Bone marrow (tissue), 2 donors: Measurements from ENCODE around the gene DLG2.

ENCODE experiments used
- DNase-seq, 2 donors: peaks; one replicate each; lab custom pipeline; 2025; lab: John Stamatoyannopoulos, UW

The DLG2 gene

GRCh38 chr11:84471501-84471900 is 1155.6 kb downstream of the DLG2 start:
- DNase-seq = no peak

DNA sequence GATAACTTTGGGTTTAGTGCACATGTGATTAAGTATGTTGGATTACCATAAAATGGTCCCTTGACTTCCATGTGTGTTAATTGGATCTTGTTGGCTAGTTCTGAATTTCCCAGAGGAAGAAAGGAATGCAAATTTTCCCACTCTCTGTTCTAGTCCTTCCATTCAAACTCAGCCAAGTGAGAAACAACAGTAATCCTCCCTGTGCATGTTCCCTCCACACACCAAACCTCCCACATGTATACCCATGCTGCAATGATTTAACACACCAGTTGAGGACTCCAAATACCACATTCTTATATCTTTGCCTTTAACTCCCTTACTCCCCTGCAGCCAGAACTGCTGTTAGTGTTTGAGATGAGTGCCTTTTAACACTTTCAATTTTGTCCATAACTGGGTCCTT is 1158.9 kb downstream of the DLG2 start:
- DNase-seq = no peak

- no peak for DNase-seq
Measured at GRCh38 chr11:84465040-84465439, 1162.1 kb downstream of the DLG2 start.

DNA sequence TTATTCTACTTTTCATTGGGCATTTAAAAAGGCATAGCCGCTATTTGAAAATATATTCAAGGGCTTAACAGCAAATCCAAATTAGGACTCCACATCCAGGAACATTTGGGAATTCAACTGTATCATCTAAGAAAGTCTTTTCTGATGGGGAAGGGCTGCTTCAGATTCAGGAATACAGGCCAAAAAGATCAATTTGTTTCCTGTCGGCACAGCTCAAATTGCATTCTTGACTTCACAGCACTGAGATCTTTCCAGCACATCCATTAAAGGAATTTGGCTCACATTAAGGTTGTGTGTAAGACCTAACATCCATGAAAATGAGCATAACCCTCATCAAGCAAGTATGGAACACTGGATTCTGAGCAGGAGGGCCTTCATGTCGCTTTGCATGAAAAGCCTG is 1171.5 kb downstream of the DLG2 start:
- no peak for DNase-seq

- no peak for DNase-seq
Measured at GRCh38 chr11:84452211-84452610, 1174.9 kb downstream of the DLG2 start.

DNA sequence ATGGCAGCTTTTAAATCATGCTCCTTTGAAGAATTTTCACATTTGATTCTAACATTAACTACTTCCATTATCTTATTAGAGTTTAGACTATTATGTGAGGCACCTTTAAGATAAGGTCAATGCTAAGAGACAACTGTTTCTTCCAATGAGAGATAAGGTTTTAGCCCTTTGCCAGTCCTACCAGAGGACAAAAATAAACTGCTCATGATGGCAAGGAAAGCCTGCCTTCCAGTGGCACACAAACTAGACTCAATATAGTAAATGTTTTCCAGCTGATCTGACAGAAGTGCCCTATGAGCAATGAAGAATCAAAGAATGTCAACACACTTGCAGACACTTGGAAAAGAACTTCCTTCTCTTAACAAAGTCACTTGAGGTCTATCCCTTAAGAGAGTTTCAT is 1188.6 kb downstream of the DLG2 start:
- no peak for DNase-seq

DNA sequence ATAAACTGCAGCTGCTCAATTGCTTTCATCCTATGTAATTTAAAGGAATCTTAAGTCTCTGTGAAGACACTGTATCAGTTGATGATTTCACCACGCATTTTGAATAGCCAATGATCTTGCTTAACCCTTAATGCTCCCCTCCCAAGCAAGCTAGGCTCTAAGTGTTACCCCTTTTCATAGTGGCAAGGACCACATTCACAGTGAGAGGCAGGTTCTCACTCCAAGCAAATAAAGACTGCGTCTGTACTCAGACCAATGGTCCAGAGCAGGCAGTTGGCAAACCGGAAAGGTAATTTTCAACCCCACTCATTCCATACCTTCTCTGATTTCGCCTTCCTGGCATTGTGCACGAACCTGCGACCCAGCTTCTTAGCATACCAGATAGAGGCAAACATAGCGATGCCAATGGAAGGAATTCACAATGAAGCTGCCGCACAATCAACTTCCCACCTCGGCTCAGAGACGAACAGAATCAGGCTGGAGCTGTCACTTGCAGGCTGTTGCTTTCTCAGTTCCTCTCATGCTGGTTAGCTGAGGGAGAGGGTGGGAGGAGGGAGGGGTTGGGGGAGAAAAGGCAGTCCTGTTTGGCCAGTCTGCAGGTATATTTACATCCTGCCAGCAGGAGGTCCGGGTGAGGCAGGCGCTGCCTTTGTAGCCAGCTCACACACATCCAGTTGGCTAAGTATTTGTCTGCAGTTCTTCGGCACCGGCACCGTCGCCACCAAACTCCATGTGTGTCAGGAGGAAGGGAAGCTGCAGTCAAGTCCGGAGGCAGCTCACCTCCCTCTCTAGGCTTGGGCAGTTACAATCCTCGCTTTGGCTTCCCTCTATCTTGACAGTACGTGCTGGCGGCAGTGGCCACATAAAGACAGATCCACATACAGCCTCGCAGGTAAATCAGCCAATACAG is 1189.8 kb downstream of the DLG2 start:
- DNase-seq = no peak

DNA sequence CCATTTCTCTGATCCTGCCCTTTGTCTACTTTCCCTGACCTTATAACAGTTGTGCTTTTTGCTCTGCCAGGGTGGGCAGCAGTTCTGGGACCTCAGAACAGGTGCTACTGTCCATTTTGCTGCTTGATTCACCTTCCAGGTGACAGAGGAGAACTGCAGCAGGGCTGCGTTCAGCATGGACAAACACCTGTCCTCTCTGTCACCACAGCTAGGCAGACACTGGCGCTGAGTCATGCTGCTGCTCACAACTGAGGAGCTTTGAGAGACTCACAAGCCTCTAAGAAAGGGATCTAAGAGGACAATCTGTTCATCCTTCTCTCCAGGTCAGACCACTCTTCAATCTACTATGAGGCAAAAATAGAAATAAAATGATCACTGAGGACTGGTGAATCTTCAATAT is 1196.5 kb downstream of the DLG2 start:
- DNase-seq = no peak

DNA sequence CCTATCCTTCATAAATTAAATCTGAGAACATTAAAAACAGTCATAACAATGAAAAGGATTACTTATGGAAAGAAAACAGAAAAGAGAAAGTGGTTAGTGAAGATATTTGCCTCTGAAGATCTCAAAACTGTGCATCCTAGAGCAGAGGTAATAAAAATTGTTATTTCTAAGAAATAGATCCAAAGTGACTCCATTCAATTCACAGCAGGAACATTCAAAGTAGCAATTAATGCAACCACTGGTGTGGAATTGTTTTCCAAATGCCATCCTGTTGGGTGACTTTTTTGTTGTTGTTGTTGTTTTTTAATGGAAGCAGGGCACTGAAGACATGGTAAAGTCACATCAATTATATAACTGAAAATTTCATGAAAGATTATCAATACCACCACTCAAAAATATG is 1201.5 kb downstream of the DLG2 start:
- no peak for DNase-seq

DNA sequence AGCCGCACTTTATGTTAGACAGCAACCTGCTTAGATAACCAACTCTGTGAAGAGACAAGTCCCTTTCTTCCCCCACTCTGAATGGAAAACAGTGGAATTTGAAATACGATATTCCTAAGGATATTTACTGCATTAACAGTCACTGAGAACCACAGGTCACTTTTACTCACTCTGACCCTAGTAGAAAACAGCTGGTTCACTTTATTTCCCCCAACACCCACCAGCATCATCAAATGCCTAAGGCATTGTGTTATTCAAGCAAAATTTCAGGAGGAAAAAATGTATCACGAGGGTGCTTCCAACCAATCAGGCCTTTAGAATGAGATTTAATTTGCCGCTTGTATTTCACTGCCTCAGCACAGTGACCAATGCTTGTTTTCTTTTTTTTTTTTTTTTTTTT is 1206.9 kb downstream of the DLG2 start:
- DNase-seq = no peak

DNA sequence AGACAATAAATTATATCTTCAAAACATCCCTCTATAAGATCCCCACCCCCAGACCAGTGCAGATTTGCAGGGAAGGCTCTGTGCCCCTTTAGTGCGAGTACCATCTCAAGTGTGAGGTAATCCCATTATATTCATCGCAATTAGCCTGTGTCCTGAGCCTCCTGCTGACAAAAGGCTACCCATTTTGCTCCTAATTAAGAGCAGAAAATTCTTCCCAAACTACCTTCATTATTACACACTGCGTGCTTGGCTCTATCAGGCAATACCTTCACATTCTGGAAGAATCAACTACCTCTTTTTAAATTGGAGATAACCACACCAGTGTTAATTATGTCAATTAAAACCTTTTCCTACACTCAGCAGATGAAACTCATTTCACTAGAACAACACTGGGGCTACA is 1207.5 kb downstream of the DLG2 start:
- DNase-seq = no peak

DNA sequence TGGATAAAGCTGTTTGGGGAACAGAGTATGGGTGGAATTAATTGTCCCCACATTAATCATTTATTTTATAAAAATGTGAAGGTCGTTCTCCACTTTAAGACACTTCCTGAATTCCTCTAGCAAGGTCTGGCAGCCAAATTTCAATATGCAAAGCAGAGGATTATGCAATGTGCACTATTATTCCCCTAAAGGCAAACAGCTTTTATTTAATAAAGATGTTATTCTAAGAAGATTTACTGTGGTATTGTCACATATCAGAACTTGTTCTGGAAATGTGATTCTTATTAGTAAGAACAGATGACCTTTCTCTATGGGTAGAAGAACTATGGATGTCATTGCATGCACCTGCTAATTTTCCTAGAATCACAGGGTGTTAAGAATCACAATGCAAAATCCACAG is 1212.2 kb downstream of the DLG2 start:
- no peak for DNase-seq

DNA sequence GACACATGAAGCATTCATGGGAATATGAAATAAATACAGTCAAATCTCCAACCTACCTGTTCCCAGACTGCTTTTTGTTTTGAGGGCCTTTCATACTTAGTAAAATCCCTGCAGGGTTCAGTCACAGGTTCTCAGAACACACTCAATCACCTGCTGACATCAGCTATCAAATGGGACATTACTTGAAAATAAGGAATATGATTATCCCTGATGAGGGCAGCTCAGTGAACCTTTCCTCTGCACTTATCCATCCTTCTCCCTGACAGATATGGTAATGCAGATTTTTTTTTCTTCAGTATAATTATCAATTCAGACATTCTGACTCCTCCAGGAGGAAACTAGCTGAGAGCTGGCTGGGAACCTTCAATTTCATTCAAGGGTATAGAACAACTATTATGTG is 1213.6 kb downstream of the DLG2 start:
- no peak for DNase-seq

GRCh38 chr11:84412862-84413261 is 1214.3 kb downstream of the DLG2 start:
- no peak for DNase-seq

DNA sequence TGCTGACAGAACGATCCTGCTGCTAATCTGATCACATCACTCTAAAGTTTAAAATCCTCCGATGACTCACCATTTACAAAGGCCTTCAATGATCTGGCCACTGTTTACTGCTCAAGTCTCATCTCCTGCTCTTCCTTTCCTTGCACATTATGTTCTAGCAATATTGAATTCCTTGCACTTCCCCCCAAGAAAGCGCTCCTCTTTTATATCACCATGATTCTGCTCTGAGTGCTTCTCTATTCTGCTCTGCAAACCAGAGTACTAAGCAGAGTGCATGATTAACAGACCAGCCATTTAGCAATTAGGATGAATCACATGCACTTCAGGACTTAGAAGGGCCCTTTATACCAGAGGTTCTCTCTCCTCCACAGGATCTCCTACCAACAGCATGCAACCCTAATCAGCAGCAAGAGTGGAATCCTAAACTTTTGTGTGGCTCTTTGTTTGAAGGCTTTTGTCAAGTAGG is 1218.2 kb downstream of the DLG2 start:
- DNase-seq = no peak

GRCh38 chr11:84407091-84407490 is 1220.1 kb downstream of the DLG2 start:
- DNase-seq = no peak

GRCh38 chr11:84398017-84398626 is 1229.0 kb downstream of the DLG2 start:
- DNase-seq = no peak

GRCh38 chr11:84396521-84396920 is 1230.6 kb downstream of the DLG2 start:
- DNase-seq = no peak

- DNase-seq = no peak
Measured at GRCh38 chr11:84390441-84391078, 1236.6 kb downstream of the DLG2 start.

DNA sequence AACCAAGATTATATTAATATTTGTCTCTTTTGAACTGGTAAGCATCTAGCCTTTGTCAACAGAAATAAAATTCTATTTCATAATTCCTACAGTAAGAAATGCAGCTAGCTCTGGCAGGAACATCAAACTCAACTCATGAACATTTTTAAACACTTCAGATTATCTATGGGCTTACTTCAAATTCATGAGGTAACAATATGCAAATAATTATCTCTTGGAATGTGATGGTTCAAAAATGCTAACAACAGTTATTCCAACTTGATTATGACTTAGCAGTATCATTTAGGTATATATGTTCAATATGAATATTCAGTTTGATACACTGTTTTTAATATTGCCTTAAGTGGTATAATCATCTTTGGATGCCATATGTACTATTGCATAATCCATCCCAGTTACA is 1237.4 kb downstream of the DLG2 start:
- no peak for DNase-seq

DNA sequence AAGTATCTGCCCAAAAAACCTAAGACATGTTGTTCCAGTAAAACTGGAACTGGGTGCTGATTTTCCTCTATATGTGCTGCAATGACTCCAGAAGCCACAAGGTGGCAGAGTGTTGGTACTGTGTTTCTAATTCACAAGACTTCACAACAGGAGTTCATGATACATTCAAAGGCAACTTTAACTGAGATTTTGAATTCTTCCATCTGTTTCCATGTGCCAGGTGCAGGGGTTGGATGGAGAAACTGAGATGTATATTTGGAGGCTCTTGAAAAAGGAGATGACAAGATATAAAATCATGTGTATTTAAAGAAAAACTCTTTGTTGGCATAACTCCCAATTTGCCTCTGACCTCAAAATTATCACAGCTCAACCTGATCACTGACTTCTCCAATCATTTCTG is 1242.4 kb downstream of the DLG2 start:
- DNase-seq = peak in 1 of 2 donors; percentile 2

- DNase-seq = no peak
Measured at GRCh38 chr11:84383576-84383975, 1243.6 kb downstream of the DLG2 start.

DNA sequence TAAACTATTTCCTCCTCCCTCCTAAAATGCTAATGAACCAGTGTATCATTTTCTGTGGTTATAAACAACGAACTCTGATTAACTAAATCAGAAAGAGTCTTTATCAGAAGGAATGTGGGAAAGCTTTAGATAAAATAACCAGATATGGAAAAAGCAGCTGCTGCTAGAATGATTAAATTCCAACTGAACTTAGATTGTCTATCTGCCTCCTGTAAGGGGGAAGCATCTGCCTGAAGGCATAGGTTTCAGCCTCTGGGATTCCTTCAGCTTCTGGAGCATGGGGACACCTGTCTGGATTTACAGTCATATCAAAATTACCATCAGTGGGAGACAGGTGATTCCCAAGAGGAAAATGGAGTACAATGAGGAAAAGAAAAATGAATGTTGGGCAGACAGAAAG is 1245.5 kb downstream of the DLG2 start:
- no peak for DNase-seq
